ENCODE data around the gene BET1L.
A peak's percentile ranks its signal among the peaks of the same experiment; 100 is the strongest.
"Not testable (repeated sequence)": the region's sequence is repeated elsewhere in the genome, so short reads cannot be mapped to it uniquely, and the experiment has no call there.

BET1L gene

DNA sequence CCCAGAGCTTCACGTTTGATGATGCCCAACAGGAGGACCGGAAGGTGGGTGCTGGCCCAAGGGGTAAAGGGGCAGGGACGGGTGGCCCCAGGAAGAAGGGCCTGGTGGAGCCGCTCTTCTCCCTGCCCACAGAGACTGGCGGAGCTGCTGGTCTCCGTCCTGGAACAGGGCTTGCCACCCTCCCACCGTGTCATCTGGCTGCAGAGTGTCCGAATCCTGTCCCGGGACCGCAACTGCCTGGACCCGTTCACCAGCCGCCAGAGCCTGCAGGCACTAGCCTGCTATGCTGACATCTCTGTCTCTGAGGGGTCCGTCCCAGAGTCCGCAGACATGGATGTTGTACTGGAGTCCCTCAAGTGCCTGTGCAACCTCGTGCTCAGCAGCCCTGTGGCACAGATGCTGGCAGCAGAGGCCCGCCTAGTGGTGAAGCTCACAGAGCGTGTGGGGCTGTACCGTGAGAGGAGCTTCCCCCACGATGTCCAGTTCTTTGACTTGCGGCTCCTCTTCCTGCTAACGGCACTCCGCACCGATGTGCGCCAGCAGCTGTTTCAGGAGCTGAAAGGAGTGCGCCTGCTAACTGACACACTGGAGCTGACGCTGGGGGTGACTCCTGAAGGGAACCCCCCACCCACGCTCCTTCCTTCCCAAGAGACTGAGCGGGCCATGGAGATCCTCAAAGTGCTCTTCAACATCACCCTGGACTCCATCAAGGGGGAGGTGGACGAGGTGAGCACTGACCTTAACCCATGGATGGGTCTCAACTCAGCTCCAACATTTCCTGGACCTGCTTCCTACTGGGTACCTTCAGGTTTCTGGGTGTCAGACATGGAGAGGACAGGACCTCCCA lies 2.3 kb upstream of the BET1L start:
- no peak for DNase-seq

DNA sequence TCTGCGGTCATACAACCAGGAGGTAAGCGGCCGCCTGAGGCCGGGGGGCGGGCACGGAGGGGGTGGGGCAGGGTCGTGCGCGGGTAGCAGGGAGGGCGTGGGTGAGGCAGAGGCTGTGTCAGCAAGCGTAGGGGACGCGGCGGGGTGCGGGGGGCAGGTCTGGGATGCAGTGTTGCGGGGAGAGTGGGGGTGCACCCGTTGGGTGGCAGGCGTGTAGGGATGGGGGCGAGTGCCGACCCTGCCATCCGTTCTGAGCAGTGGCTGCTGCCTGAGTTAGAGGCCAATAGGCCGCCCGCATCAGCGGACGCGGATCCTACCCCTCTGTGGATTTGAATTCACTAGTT lies 1.7 kb upstream of the BET1L start:
- DNase-seq = no peak

DNA sequence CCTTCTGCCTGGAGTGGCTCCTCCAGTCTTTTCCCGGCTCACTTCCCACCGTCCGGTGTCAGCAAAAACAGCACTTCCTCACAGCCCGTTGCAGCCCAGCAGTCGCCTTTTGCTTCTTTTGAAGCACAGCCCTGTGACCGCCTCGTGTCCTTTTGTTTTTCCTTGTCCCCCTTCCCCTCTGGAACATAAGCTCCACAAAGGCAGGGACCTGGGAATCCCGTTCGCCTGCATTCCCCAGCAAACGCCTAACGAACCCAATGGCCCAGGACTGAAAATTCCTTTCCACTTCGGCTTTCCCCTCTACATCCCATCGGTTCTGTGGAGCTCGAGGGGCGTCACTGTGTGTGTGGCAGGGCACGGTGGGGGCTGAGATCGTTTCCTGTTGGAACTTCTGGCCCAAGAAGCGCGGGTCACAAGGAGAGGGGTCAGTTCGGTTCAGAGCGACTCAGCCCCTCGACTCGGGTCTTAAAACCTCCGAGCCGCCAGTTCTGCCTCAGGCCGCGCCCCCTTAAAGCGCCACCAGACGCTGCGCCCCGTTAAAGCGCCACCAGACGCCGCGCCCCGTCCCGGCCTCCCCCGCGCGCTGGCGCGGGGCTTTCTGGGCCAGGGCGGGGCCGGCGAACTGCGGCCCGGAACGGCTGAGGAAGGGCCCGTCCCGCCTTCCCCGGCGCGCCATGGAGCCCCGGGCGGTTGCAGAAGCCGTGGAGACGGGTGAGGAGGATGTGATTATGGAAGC lies 1.1 kb upstream of the BET1L start:
- DNase-seq = peak; percentile 92

DNA sequence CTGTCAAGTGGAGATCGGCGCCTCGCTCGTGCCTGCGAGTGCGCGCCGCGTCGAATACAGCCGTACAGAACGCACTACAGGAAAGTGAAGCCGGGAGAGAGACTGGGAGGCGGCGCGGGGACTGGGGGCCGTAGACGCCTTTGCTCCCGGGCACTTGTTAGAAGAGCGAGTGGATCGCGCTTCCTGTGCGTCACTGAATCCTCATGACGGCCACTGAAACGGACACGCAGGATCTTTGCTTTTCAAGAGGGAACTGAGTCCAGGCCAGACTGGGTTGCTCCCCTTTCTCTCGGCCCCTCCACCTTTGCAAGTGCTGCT lies 623 bp upstream of the BET1L start:
- DNase-seq = peak; percentile 64

DNA sequence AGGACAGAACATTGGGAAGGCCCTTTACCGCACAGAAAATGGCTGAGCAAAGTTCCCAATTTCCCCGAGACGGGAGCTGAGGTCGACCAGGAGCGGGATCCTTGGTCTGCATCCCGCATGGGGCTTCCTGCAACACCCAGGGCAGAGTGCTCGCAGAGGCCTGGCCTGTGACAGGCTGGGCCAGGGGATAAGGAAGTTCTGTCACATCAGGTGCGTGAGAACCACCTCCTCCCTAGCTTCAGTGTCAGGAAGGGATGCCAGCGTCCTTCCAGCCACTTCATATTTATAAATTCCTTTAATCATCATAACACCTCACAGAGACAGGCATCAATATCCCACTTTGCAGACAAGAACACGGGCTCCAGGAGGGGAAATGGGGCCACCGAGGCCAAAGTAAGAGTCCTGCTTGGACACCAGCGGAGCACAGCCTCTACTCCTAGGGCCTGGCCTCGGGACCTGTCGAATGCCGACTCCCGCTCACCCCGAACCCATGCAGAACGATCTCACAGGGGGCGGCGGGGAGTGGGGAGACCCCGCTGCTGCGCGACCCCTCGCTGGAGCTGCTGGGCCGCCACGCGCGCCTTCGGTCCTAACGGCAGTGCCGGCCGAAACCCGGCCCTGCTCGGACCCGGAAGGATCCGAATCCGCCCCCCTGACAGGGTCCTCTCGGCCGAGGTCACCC lies 532 bp downstream of the BET1L start:
- DNase-seq = peak; percentile 53

DNA sequence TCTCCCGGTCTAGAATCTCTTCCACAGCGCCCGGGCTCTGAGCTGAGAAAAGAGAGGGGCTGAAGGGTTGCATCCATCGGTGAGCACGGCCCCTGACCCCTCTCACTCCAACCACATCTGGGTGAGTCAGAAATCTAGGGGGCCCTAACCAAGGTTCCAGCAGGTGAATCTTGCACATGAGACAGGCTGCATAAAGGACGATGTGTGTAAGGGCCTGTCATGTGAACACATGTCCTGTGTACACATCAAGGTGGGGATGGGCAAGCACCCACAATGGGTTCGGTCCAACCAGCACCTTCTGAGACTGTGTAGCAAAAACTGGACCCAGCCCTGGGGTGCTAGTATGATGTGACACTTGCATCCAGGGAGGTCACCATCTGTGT lies 1.2 kb downstream of the BET1L start:
- DNase-seq = no peak

DNA sequence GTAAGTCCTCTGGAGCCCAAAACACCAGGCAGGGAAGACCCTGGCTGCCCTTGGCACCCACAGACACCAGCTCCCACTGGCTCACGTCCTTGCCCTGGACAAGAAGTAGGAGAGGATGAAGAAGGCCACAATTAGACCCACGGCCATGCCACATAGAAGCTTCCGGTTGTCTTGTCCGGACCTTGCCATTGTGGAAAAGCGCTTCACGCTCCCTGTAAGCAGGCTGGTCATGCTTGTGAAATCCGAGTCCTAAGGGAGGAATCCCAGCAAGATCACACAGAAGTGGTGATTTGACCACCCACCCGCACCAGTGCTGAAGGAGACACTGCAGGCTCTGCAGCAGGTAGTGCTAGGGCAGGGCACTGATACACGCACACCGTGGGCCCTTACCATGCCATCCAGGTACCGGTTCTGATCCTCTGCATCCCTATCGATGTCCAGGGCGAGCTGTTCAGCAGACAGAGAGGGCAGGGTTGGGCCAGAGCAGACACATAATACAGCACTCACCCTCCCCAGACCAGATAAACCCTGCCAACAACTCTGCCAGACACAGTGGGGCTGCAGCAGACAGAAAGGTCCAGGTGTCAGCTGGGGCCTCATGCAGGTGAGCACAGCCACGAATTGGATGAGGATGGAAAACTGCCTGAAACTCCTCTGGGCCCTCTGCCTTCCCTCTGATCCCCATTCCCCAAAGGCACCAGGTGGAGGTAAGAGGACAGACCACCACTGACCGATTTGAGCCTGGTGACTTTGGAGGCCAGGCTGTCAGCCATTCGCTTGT lies 1.8 kb downstream of the BET1L start:
- DNase-seq = no peak

DNA sequence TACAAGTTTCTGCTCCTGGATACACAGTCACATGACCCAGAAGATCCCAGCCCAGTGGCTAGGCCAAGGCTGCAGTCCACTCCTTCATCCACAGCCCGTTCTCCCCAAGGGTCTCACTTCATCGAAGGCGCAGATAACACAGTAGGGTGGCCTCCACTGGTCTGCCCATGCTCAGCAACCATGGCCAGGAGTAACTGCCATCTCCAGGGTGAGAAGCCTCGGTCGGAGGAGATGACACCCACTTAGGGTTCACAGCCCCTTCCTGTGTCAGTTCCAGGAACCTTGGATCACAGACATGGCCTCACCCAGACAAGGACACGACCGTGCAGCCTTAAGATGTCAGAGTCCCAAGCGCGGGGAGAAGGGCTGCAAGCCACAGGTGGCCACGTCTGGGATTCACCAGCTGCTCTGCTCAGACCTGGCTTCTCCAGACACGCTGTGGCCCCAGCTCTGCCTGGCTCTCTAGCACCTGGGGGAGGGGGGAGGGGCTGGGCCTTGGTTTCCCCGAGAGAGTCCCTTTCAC lies 2.6 kb downstream of the BET1L start:
- no peak for DNase-seq

DNA sequence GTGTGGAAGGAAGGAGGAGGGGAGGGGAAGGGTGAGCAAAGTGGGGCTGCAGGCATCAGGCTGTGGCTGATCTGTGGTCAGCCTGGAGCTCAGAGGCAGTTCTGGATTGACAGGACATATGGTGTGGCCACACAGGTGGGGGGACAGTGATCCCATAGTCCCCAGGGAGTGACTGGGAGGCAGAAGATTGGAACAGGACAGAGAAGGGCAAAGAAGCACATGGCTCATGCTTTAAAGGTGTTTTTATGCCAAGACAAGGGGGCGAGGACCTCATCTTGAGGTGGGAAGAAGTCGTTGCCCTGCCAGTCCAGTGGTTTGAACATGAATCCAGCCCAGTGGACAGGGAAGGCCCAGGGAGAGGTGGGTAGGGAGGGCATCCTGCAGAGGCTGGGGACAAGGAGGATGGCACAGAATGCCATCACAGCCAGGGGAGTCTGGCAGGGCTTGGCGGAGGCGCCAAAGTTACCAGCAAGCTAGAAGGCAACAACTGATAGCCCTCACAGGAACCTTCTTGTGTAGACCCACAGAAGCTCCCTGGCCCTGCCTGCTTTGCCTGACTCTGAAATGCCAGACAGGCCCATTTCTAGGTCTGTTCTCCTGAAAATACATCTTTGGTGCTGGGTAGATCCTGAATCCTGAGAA lies 3.1 kb downstream of the BET1L start:
- DNase-seq = no peak

DNA sequence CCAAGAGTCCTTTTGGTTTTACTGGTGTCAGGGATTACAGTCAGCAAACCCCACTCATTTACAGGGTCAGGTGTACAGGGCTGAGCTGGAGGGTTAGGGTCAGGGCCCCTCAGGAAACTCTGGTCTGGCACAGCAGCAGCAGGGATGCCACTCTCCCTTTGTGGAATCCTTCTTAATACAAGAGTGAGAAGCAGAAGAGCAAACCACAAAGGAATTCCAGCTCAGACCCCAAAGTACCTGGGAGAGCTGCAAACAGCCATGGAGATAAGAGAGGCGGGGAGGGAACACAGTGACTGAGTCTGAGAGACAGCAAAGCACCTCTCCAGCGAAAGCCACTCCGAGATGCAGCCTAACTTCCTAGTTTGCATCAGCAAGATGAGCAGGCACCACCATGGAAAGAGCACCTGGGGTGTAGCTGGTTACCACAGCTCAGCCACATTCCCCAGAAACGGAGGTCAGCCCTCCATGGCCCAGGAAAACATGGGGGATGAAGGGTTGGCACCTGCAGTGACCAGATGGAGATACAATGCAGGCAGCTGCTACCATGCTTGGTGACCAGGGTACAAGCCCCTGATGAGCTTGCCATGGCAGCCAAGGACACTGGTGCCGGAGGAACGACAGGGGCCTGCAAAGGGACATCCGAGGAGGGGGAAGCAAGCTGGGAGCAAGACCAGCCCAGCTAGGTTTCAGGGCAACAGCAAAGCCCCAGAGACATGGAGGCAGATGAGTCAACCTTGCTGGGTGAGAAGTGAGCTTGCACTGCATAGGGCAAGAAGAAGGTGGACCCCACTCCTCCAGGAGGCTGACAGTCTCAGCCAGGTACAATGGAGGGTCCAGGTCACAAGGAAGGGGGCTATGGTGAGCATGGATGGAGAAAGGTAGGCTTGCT lies 3.9 kb downstream of the BET1L start:
- DNase-seq = no peak

DNA sequence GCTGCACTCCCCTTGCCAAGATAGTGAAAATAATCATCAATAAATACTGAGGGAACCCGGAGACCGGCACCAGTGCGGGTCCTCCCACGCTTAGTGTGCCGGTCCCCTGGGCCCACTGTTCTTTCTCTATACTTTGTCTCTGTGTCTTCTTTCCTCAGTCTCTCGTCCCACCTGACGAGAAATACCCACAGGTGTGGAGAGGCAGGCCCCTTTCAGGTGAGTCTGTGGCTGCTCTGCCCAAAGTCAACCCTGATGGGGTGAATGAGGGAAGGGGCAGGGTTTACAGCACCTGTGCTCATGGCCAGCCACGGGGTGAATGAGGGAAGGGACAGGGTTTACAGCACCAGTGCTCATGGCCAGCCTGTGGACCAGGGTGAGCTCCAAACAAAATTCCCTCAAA lies 4.7 kb downstream of the BET1L start:
- DNase-seq = no peak

DNA sequence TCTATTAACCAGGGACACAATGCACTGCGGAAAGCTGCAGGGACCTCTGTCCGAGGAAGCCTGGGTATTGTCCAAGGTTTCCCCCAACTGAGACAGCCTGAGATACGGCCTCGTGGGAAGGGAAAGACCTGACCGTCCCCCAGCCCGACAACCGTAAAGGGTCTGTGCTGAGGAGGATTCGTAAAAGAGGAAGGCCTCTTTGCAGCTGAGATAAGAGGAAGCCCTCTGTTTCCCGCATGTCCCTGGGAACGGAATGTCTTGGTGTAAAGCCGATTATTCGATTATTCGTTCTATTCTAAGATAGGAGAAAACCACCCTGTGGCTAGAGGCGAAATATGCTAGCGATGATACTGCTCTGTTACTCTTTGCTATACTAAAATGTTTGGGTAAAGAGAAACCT lies 5.2 kb downstream of the BET1L start:
- peak; percentile 79 for DNase-seq

DNA sequence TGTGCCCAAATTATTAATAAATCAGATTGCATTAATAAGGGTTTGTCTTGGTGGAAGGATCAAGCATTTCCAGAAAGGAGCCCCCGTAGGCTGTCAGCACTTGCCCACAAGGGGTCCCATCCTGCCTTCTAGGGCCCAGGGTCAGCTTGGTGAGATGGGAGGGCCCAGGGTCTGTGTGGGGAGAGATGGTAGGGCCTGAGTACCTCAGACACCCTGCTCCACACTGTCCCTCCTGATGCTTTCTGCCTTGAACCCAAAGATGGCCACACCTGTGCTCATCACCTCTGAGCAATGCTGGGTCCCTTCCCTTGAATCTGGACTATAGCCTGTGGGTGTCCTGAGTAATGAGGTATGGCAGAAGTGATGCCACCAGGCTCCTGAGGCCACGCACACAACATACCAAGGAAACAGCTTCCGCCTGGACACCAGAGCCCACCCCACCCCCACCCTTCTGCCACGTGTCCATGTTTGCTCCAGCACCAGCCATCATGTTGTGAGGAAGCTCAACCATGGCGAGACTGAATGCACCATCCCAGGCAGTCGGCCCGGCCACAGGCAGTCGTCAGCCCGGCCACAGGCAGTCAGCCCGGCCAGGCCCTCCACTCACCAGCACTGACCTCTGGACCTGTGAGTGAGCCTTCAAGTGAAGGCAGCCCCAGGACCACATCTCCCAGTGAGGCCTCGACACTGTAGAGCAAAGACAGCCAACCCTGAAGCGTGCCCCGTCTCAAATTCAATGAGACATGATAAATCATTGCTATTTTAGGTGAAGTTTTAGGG lies 6.8 kb downstream of the BET1L start:
- no peak for DNase-seq

DNA sequence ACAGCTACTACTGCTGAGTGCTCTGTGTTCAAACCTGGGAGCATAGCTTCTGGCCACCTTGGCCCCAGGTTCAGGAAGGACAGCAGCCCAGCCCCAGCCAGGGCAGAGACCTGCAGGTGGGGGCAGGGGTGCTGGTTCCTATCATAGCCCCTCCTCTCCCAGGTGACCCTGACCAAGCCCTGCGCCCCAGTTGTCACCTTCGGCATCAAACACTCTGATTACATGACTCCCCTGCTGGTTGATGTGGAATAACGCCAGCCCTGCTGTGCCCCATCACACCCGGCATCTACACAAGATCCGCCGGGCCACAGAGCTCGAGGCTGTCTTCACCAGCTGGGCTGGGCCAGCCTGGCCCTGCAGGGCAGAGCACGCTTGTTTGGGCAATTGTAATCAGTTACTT lies 7.4 kb downstream of the BET1L start:
- DNase-seq = no peak

DNA sequence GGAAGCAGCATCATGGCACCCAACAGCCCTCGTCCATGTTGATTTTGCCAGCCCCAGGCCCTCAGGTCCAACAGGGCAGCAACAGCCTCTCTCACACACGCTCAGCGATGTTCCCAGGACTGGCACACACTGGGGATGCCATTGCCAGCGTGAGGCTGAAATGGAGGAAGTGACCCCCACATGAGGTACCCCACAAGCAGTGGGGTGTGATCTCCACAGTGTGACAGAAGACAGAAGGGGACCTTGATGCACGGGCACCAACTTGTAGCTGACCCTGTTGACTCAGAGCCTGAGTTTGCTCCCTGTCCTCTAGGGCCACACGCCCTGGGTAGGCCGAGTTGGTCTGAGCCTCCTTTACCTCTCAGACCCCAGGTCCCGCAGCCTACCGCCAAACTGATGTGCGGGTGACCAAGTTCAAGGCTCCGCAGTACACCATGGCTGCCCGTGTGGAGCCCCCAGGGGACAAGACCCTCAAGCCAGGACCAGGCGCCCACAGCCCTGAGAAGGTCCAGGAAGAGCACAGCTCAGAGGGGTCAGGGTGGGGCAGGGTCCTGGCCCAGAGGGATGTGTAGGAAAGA lies 8.1 kb downstream of the BET1L start:
- DNase-seq = no peak

DNA sequence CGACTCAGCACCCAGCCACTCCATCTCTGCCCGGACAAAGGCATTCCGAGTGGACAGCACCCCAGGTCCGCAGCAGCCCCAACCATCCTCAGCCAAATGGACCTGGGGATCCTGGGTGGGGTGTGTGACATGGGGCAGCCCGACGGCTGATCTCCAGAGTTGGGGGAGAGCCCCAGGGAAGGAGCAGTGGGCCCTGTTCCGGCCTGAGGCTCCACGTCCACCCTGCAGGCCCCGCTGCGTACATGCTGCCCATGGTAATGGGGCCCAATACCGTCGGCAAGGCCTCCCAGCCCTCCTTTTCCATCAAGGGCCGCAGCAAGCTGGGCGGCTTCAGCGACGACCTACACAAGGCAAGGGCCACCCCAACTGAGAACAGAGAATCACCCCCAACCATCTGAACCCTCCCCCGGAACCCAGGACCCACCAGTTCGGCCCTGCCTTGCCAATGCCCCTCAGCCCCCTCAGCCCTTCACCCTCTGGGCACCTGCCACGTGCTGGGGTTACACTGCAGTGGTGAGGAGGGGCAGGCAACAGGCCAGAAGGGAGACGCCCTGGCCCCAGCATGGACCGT lies 8.9 kb downstream of the BET1L start:
- no peak for DNase-seq

DNA sequence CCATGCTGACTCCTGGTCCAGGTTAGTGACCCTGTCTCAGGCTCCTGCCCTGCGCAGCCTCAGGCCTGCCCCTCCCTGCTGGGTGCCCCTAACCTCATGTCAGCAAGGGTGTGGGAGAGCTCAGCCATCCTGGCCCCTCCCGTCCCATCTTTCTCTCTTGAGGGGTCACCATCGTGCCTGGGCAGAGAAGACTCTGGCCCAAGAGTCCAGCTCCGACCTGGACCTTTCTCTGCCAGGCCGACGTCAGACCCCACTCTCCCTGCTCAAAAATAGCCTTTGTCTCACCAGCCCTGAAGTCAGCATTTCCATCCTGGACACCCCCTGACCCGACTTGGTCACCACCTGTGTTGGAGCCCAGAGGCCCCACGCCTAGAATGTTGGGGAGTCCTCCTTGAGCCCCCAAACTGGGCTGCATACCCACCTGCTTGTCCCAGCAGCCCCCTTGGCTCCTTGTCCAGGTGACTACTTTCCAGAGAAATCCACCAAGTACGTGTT lies 9.4 kb downstream of the BET1L start:
- DNase-seq = no peak

DNA sequence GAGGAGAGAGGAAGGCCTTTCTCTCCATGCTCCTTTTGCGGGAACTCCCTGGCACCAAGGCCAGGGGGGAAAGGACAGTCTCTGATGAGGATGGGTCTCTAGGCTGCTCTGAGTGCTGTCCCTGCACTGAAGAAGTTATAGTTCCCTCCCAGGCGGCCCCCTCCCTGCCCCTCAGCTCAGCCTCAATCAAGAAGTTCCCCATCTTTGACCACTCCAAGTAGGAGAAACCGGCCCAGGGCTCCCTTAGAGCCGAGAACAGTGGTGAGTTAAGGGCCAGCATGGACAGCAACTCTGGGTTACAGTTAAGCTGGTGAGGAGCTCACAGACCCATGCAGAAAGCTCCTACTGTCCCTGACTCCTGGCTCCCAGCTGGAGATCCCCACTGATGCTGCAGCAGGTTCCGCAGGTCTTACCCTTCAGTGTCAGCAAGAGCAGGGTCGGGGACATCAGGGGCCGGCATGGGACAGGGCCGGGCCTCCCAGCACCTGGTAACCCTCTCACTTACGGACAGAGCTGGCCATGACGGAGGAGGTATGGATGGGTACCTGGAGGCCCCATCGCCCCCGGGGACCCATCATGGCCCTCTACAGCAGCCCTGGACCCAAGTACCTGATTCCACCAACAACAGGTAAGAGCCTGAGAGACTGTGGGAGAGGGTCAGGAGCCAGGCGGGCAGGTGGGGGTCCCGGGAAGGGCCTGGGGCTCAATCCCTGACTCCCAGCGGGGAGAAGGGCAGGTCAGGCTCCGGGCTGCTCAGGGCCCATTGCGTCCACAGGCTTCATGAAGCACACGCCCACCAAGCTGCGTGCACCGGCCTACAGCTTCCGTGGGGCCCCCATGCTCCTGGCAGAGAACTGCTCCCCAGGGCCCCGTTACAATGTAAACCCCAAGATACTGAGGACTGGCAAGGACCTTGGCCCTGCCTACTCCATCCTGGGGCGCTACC lies 10.1 kb downstream of the BET1L start:
- no peak for DNase-seq

DNA sequence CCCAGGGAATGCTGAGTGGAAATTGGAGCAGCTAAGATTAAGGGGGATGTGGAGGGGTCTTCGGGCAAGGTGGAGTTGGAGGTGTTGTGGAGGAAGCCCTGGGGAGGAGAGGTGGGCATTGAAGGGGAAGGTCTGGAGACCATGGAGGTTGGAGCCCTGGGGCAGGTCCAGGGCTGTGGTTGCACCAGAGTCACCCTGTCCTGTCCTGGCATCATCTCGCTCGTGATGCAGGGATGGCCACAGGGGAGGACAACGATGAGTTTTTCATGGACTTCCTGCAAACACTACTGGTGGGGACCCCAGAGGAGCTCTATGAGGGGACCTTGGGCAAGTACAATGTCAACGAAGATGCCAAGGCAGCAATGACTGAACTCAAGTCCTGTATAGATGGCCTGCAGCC lies 13.7 kb downstream of the BET1L start:
- not testable (repeated sequence) for DNase-seq
